Astrocyte (in vitro differentiated cells and primary cell): Measurements from ENCODE around the gene CERS3. TPM values are rescaled to one million over a fixed set of nuclear protein-coding genes. Genes with fewer than 3 reads are reported as not detected.

Experiments
- DNase-seq: peaks from one replicate; pipeline ENCODE4 v3.0.0-alpha.2; 2010; ENCODE audit warnings: low read depth
- FAIRE-seq: peaks from 2 replicates; lab custom pipeline; 2011; peaks lifted over from hg19 to GRCh38; lab: Jason Lieb, UNC
- H2AFZ ChIP-seq: 2 replicates; pipeline ENCODE4 v1.6.0; 2012; ENCODE audit warnings: low read depth, low read length, inconsistent platforms
- H3K27ac ChIP-seq: 2 replicates; pipeline ENCODE4 v1.5.1; 2011; ENCODE audit warnings: low read depth, low read length, inconsistent platforms
- H3K27me3 ChIP-seq: 2 replicates; pipeline ENCODE4 v1.6.0; 2011; ENCODE audit warnings: low read length, inconsistent platforms; ENCODE audit not compliant: insufficient read depth
- H3K36me3 ChIP-seq: 2 replicates; pipeline ENCODE4 v1.5.1; 2011; ENCODE audit warnings: low read length, inconsistent platforms; ENCODE audit not compliant: insufficient read depth
- H3K4me1 ChIP-seq: 2 replicates; pipeline ENCODE4 v1.5.1; 2011; ENCODE audit warnings: low read length, inconsistent platforms; ENCODE audit not compliant: insufficient read depth
- H3K4me2 ChIP-seq: 2 replicates; pipeline ENCODE4 v1.6.0; 2012; ENCODE audit warnings: low read length, inconsistent platforms
- H3K4me3 ChIP-seq: 2 replicates; pipeline ENCODE4 v1.5.1; 2011; ENCODE audit warnings: low read depth, mild to moderate bottlenecking, low read length, inconsistent platforms; ENCODE audit not compliant: insufficient read depth
- H3K79me2 ChIP-seq: 2 replicates; pipeline ENCODE4 v1.6.0; 2012; ENCODE audit warnings: mild to moderate bottlenecking, low read length, inconsistent platforms; ENCODE audit not compliant: insufficient read depth
- H3K9ac ChIP-seq: 2 replicates; pipeline ENCODE4 v1.6.0; 2012; ENCODE audit warnings: mild to moderate bottlenecking, low read length, inconsistent platforms
- H3K9me3 ChIP-seq: 2 replicates; pipeline ENCODE4 v1.5.1; 2012; ENCODE audit warnings: low read depth, mild to moderate bottlenecking, low read length, inconsistent platforms; ENCODE audit not compliant: insufficient read depth
- H4K20me1 ChIP-seq: 2 replicates; pipeline ENCODE4 v1.6.0; 2012; ENCODE audit warnings: low read length, inconsistent platforms; ENCODE audit not compliant: insufficient read depth
- H3K27ac Mint-ChIP-seq: one replicate; pipeline ENCODE4 v1.8.0; 2021; ENCODE audit warnings: mild to moderate bottlenecking, mixed read lengths; ENCODE audit not compliant: unreplicated experiment
- H3K27me3 Mint-ChIP-seq: one replicate; pipeline ENCODE4 v1.8.0; 2021; ENCODE audit warnings: low read depth, mixed read lengths; ENCODE audit not compliant: unreplicated experiment
- H3K36me3 Mint-ChIP-seq: one replicate; pipeline ENCODE4 v1.8.0; 2021; ENCODE audit warnings: low read depth, mixed read lengths; ENCODE audit not compliant: unreplicated experiment
- H3K4me1 Mint-ChIP-seq: one replicate; pipeline ENCODE4 v1.8.0; 2021; ENCODE audit warnings: low read depth, mixed read lengths; ENCODE audit not compliant: unreplicated experiment
- H3K4me3 Mint-ChIP-seq: one replicate; pipeline ENCODE4 v1.8.0; 2021; ENCODE audit warnings: mild to moderate bottlenecking, moderate library complexity, mixed read lengths; ENCODE audit not compliant: unreplicated experiment
- H3K9me3 Mint-ChIP-seq: one replicate; pipeline ENCODE4 v1.8.0; 2021; ENCODE audit warnings: mild to moderate bottlenecking, mixed read lengths; ENCODE audit not compliant: unreplicated experiment
- EZH2 ChIP-seq: IDR thresholded peaks from 2 replicates; pipeline ENCODE4 v1.6.1; 2012; ENCODE audit warnings: mild to moderate bottlenecking, low read length, inconsistent platforms; ENCODE audit not compliant: insufficient read depth
- total RNA-seq: library from RNA; stranded (reverse); gene quantifications from 2 replicates; pipeline ENCODE4 v1.2.1, GENCODE V29; 2021
- TF ChIP-seq, protein P1 (sequence below): IDR thresholded peaks from 2 replicates; pipeline ENCODE4 v1.5.1; 2011; ENCODE audit warnings: low read depth, mild to moderate bottlenecking, inconsistent platforms, low read length, moderate library complexity; ENCODE audit not compliant: insufficient read depth

The CERS3 gene
- total RNA-seq, 1 donor from 2014 or later = not detected

DNA sequence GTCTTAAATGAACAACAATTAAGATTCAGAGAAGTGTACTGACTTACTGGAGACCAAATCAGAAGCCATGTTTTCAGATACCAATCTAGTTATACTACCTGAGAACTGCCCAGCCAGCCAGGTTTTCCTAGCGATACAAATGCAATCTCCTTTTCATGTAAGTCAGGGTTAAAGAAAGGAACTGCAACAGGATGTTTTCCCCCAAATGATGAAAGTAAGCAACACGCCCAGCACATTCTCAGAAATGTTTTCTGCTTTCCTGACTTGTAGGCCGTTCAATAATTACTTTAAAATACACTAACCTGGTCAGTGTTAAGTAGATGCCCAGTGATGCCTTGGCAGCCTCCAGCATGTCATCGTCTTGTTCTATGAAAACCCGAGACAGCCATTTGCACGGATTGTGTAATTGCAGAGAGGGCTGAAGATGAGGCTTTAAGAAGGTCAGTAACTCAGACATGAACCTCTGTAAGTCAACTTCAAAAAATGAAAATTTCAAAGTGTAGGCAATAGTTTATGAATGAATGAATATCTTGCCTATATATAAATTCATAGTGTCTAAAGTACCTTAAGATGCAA lies 42.9 kb upstream of the CERS3 start:
- Histone ChIP-seq H3K4me2 (no peak overlapping the region), H3K27ac (no peak overlapping the region), H3K9me3 (no peaks in the 10 kb centered on the region), H3K4me3 (no peak overlapping the region), H2AFZ (no peak overlapping the region), H3K27me3 (no peaks in the 10 kb centered on the region), H3K9ac (no peak overlapping the region), H3K79me2 (no peaks in the 10 kb centered on the region), H4K20me1 (no peaks in the 10 kb centered on the region), H3K36me3 (peaks cover 5% of the 10 kb centered on the region), H3K4me1 (no peaks in the 10 kb centered on the region)
- TF ChIP-seq, protein P1, sequence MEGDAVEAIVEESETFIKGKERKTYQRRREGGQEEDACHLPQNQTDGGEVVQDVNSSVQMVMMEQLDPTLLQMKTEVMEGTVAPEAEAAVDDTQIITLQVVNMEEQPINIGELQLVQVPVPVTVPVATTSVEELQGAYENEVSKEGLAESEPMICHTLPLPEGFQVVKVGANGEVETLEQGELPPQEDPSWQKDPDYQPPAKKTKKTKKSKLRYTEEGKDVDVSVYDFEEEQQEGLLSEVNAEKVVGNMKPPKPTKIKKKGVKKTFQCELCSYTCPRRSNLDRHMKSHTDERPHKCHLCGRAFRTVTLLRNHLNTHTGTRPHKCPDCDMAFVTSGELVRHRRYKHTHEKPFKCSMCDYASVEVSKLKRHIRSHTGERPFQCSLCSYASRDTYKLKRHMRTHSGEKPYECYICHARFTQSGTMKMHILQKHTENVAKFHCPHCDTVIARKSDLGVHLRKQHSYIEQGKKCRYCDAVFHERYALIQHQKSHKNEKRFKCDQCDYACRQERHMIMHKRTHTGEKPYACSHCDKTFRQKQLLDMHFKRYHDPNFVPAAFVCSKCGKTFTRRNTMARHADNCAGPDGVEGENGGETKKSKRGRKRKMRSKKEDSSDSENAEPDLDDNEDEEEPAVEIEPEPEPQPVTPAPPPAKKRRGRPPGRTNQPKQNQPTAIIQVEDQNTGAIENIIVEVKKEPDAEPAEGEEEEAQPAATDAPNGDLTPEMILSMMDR = no peak
- TF ChIP-seq EZH2 = no peak
- no peaks in the 10 kb centered on the region for H3K27me3 Mint-ChIP-seq
- no peak for FAIRE-seq
- H3K4me1 Mint-ChIP-seq = no peaks in the 10 kb centered on the region
- no peak for DNase-seq
- H3K27ac Mint-ChIP-seq = no peak overlapping the region
- no peaks in the 10 kb centered on the region for H3K9me3 Mint-ChIP-seq
- H3K36me3 Mint-ChIP-seq = peaks cover 1% of the 10 kb centered on the region
- no peak overlapping the region for H3K4me3 Mint-ChIP-seq

DNA sequence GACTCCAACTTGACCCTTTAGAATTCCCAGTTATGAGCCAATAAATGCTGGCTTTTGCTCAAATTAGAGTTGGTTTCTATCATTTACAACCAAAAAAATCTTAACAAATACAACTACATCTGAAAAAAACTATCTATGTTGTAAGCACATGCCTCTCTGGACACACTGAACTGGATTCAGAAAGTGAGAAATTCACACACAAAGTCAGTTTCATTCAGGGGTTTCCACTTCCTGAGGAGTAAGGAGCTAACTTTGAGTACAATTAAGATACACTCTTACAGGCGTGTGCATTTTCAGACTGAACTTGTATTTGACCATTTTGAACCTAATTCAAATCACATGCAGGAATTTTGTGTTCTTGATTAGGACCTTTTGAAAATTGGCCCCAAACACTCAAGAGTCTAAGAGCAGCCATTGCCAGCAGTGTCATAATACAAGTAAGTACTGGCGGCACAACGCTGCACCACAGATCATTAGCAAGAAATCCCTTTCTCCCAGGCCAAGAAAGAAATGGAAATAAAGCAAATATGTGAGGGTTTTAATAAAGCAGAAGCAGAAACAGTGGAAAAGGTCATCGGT lies 42.1 kb upstream of the CERS3 start:
- no peaks in the 10 kb centered on the region for H3K79me2 ChIP-seq
- H4K20me1 ChIP-seq = no peaks in the 10 kb centered on the region
- no peaks in the 10 kb centered on the region for H3K4me1 ChIP-seq
- no peak overlapping the region for H3K4me2 ChIP-seq
- no peaks in the 10 kb centered on the region for H3K4me1 Mint-ChIP-seq
- DNase-seq (no peak), FAIRE-seq (no peak)
- no peak overlapping the region for H3K4me3 ChIP-seq
- peaks cover 5% of the 10 kb centered on the region for H3K36me3 ChIP-seq
- H3K27ac ChIP-seq = no peak overlapping the region
- H3K27me3 ChIP-seq = no peaks in the 10 kb centered on the region
- H3K9ac ChIP-seq = no peak overlapping the region
- H3K4me3 Mint-ChIP-seq = no peak overlapping the region
- no peaks in the 10 kb centered on the region for H3K27me3 Mint-ChIP-seq
- no peaks in the 10 kb centered on the region for H3K9me3 Mint-ChIP-seq
- H2AFZ ChIP-seq = no peak overlapping the region
- H3K9me3 ChIP-seq = no peaks in the 10 kb centered on the region
- no peak for TF ChIP-seq EZH2
- TF ChIP-seq, protein P1 = no peak
- H3K36me3 Mint-ChIP-seq = peaks cover 1% of the 10 kb centered on the region
- no peak overlapping the region for H3K27ac Mint-ChIP-seq

DNA sequence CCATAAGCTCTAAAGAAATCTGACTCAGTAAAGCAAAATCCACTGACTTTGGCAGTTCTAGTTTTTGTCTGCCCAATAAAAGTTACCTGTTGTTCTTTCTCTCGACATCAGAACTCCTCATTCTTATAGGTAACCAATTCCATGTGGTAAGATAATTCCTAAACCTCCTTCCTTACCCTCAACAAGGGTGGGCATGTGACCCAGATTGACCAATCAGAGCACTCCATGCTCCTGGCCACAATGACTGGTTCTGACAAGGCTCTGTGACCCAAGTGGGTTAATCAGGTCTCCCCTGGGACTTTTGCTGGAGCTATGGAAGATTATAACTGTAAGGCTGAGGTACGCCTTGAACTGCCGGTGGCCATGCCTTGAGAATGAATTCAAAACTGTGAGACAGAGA lies 41.5 kb upstream of the CERS3 start:
- H3K4me3 Mint-ChIP-seq = no peak overlapping the region
- Histone ChIP-seq H3K4me3 (no peak overlapping the region), H3K27me3 (no peaks in the 10 kb centered on the region), H3K4me1 (no peaks in the 10 kb centered on the region), H3K79me2 (no peaks in the 10 kb centered on the region), H3K9ac (no peak overlapping the region), H3K27ac (no peak overlapping the region), H3K4me2 (no peak overlapping the region), H3K9me3 (no peaks in the 10 kb centered on the region), H3K36me3 (peaks cover 5% of the 10 kb centered on the region), H4K20me1 (no peaks in the 10 kb centered on the region), H2AFZ (no peak overlapping the region)
- DNase-seq (no peak), FAIRE-seq (no peak)
- no peak overlapping the region for H3K27ac Mint-ChIP-seq
- no peaks in the 10 kb centered on the region for H3K27me3 Mint-ChIP-seq
- no peaks in the 10 kb centered on the region for H3K4me1 Mint-ChIP-seq
- peaks cover 1% of the 10 kb centered on the region for H3K36me3 Mint-ChIP-seq
- no peaks in the 10 kb centered on the region for H3K9me3 Mint-ChIP-seq
- no peak for TF ChIP-seq EZH2
- TF ChIP-seq, protein P1 = no peak
